ENCODE results near the gene XAB2.

DNA sequence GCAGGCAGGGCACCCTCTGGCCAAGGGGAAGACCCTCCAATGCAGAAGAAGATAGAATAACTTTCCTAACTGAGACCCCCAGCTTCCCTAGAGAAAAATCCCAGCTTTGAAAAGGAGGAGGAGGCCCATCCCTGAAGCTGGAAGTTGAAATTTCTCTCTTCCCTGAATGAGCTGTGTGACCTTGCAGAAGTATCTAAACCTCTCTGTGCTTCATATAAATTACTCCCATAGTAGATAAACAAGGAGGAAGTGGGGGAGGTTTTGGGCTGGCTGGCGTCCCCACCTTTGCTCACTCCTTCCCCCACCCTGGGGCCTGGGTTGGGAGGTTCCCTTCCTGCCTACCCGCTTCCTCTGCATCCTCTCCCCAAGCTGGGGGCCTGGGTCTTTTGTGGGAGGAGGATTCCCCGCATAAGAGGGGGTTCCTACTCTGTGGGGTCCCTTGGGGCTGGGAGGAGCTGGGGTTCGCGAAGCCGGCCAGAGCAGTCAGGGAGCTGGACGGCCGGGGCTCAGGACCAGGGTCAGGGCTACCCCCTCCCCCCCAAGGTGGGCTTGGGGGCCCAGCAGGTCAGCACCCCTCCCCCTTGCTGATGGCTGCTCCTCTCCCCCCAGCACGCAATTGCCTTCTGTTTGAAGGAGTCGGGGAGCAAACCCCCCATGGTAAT lies 22.0 kb downstream of the XAB2 start:
- TF ChIP-seq, protein P1, sequence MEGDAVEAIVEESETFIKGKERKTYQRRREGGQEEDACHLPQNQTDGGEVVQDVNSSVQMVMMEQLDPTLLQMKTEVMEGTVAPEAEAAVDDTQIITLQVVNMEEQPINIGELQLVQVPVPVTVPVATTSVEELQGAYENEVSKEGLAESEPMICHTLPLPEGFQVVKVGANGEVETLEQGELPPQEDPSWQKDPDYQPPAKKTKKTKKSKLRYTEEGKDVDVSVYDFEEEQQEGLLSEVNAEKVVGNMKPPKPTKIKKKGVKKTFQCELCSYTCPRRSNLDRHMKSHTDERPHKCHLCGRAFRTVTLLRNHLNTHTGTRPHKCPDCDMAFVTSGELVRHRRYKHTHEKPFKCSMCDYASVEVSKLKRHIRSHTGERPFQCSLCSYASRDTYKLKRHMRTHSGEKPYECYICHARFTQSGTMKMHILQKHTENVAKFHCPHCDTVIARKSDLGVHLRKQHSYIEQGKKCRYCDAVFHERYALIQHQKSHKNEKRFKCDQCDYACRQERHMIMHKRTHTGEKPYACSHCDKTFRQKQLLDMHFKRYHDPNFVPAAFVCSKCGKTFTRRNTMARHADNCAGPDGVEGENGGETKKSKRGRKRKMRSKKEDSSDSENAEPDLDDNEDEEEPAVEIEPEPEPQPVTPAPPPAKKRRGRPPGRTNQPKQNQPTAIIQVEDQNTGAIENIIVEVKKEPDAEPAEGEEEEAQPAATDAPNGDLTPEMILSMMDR (IDR thresholded peaks at IDR 0.05; ENCODE audit: low read length): no peak
- TF ChIP-seq EZH2 (IDR thresholded peaks at IDR 0.05; ENCODE audit: borderline replicate concordance, low read length): no peak
